ENCODE results near the gene NPSR1. TPM values are rescaled to one million over a fixed set of nuclear protein-coding genes. Genes with fewer than 3 reads are reported as not detected.

Gene NPSR1
- total and polyA plus RNA-seq, 4 donors = not detected

GRCh38 chr7:34750209-34750608 lies 92.2 kb downstream of the NPSR1 start:
- Histone ChIP-seq H3K4me1 (ENCODE audit: control insufficient read depth in 4 of 4, insufficient read depth in 4 of 4, low read length in 3 of 4) (peaks cover 0 to 7% (median 3%) of the 10 kb centered on the region in 4 donors), H3K4me3 (ENCODE audit: low read depth in 1 of 3, low read length in 3 of 3) (no peak overlapping the region), H3K27ac (ENCODE audit: low read depth in 1 of 2, low read length in 2 of 2) (no peak overlapping the region), H3K27me3 (ENCODE audit: control insufficient read depth in 4 of 4, insufficient read depth in 4 of 4, low read length in 3 of 4) (no peaks in the 10 kb centered on the region), H3K36me3 (ENCODE audit: control insufficient read depth in 4 of 4, insufficient read depth in 3 of 4, low read depth in 1 of 4, low read length in 3 of 4) (no peaks in the 10 kb centered on the region), H3K9me3 (ENCODE audit: control insufficient read depth in 4 of 4, low read length in 3 of 4) (no peaks in the 10 kb centered on the region), H3K9ac (ENCODE audit: low read depth in 1 of 2, low read length in 2 of 2) (no peak overlapping the region)
- TF ChIP-seq SP1 (IDR thresholded peaks at IDR 0.05) = no peak
- TF ChIP-seq FOXA1 (IDR thresholded peaks at IDR 0.05) = no peak
- TF ChIP-seq GABPA (IDR thresholded peaks at IDR 0.05 in 1 of 2, conservative IDR thresholded peaks at IDR 0.05 in 1 of 2) = no peak
- no peak for TF ChIP-seq ATF3 (IDR thresholded peaks at IDR 0.05)
- TF ChIP-seq MAX (IDR thresholded peaks at IDR 0.05) = no peak
- TF ChIP-seq RAD21 (IDR thresholded peaks at IDR 0.05) = no peak
- WGBS = 89% methylated on average over 8 of the region's 8 CpGs
- no peak for DNase-seq (ENCODE audit: low spot score)

GRCh38 chr7:34750636-34751035 lies 92.6 kb downstream of the NPSR1 start:
- H3K36me3 ChIP-seq (ENCODE audit: control insufficient read depth in 4 of 4, insufficient read depth in 3 of 4, low read depth in 1 of 4, low read length in 3 of 4) = no peaks in the 10 kb centered on the region
- 88% methylated on average over 2 of the region's 2 CpGs for WGBS
- no peak overlapping the region for H3K27ac ChIP-seq (ENCODE audit: low read depth in 1 of 2, low read length in 2 of 2)
- H3K4me3 ChIP-seq (ENCODE audit: low read depth in 1 of 3, low read length in 3 of 3) = no peak overlapping the region
- no peak for DNase-seq (ENCODE audit: low spot score)
- no peak overlapping the region for H3K9ac ChIP-seq (ENCODE audit: low read depth in 1 of 2, low read length in 2 of 2)
- TF ChIP-seq ZBTB33 (IDR thresholded peaks at IDR 0.05) (no peak), YY1 (IDR thresholded peaks at IDR 0.05) (no peak), EGR1 (IDR thresholded peaks at IDR 0.05; ENCODE audit: low read depth in 2 of 2) (no peak), JUND (IDR thresholded peaks at IDR 0.05) (no peak), REST (IDR thresholded peaks at IDR 0.05) (no peak), MAX (IDR thresholded peaks at IDR 0.05) (no peak), RAD21 (IDR thresholded peaks at IDR 0.05) (no peak), ATF3 (IDR thresholded peaks at IDR 0.05) (no peak), RXRA (IDR thresholded peaks at IDR 0.05) (no peak), NR2F2 (IDR thresholded peaks at IDR 0.05) (no peak)
- H3K4me1 ChIP-seq (ENCODE audit: control insufficient read depth in 4 of 4, insufficient read depth in 4 of 4, low read length in 3 of 4) = peaks cover 0 to 7% (median 3%) of the 10 kb centered on the region in 4 donors
- H3K27me3 ChIP-seq (ENCODE audit: control insufficient read depth in 4 of 4, insufficient read depth in 4 of 4, low read length in 3 of 4) = no peaks in the 10 kb centered on the region
- H3K9me3 ChIP-seq (ENCODE audit: control insufficient read depth in 4 of 4, low read length in 3 of 4) = no peaks in the 10 kb centered on the region
